ENCODE measurements around the gene SSBP3.
"Not testable (repeated sequence)": the region's sequence is repeated elsewhere in the genome, so short reads cannot be mapped to it uniquely, and the experiment has no call there.

The SSBP3 gene

GRCh38 chr1:54215523-54215922 lies 190.7 kb downstream of the SSBP3 start:
- DNase-seq: no peak

GRCh38 chr1:54212872-54213271 lies 193.3 kb downstream of the SSBP3 start:
- DNase-seq: peak; percentile 50 to 52

- DNase-seq: not testable (repeated sequence)
These were observed 198.3 kb downstream of the SSBP3 start for GRCh38 chr1:54207896-54208295.

GRCh38 chr1:54207287-54207686 lies 198.9 kb downstream of the SSBP3 start:
- no peak for DNase-seq

- DNase-seq: no peak
These were observed 202.0 kb downstream of the SSBP3 start for GRCh38 chr1:54204199-54204598.

- DNase-seq: no peak
These were observed 205.6 kb downstream of the SSBP3 start for GRCh38 chr1:54200519-54200997.

- DNase-seq: peak; percentile 99
These were observed 206.3 kb downstream of the SSBP3 start, which contains the start of the genes CYB5RL and MRPL37 for GRCh38 chr1:54199765-54200518. CYB5RL (minus strand) TSS chr1:54200030; CDS start chr1:54195616, 4,414 bp downstream. MRPL37 (plus strand) TSS chr1:54200167; CDS start chr1:54200244, 77 bp downstream.

- DNase-seq: no peak
These were observed 206.9 kb downstream of the SSBP3 start for GRCh38 chr1:54199151-54199764.

- no peak for DNase-seq
These were observed 212.7 kb downstream of the SSBP3 start for GRCh38 chr1:54193453-54193852.

GRCh38 chr1:54191525-54191924 lies 214.7 kb downstream of the SSBP3 start:
- DNase-seq: no peak

GRCh38 chr1:54190526-54190925 lies 215.7 kb downstream of the SSBP3 start:
- no peak for DNase-seq

- no peak for DNase-seq
These were observed 217.9 kb downstream of the SSBP3 start for GRCh38 chr1:54188291-54188690.

- no peak for DNase-seq
These were observed 220.1 kb downstream of the SSBP3 start for GRCh38 chr1:54186056-54186455.

GRCh38 chr1:54180701-54181360 lies 225.4 kb downstream of the SSBP3 start:
- DNase-seq: no peak

- DNase-seq: no peak
These were observed 227.7 kb downstream of the SSBP3 start for GRCh38 chr1:54178296-54179070.

GRCh38 chr1:54177726-54178125 lies 228.5 kb downstream of the SSBP3 start:
- no peak for DNase-seq

GRCh38 chr1:54176621-54177327 lies 229.4 kb downstream of the SSBP3 start:
- no peak for DNase-seq

Measured in Kasumi-1 (cell line).